Karpas-422 (cell line): ENCODE measurements around the gene MEIOB. TPM values are rescaled to one million over a fixed set of nuclear protein-coding genes. Genes with fewer than 3 reads are reported as not detected.
"Not testable (repeated sequence)": the region's sequence is repeated elsewhere in the genome, so short reads cannot be mapped to it uniquely, and the experiment has no call there.

ENCODE experiments used
- DNase-seq: peaks from one replicate; pipeline ENCODE4 v3.0.0-alpha.2; 2015
- H2AFZ ChIP-seq: fragments of 200-600 bp; sonication (generic); 2 replicates; pipeline ENCODE4 v1.6.1; 2014; ENCODE audit warnings: antibody characterized with exemption, low read length, mixed read lengths
- H3K27ac ChIP-seq: fragments of 200-600 bp; sonication (generic); 2 replicates; pipeline ENCODE4 v1.5.1; 2014; ENCODE audit warnings: mild to moderate bottlenecking, low read length, moderate library complexity
- H3K27me3 ChIP-seq: fragments of 200-600 bp; sonication (generic); 2 replicates; pipeline ENCODE4 v1.6.1; 2014; ENCODE audit warnings: low read length, mixed read lengths
- H3K36me3 ChIP-seq: fragments of 200-600 bp; sonication (generic); 2 replicates; pipeline ENCODE4 v1.6.1; 2014; ENCODE audit warnings: low read length, mixed read lengths; ENCODE audit not compliant: insufficient read depth
- H3K4me1 ChIP-seq: fragments of 200-600 bp; sonication (generic); 2 replicates; pipeline ENCODE4 v1.6.1; 2014; ENCODE audit warnings: mild to moderate bottlenecking, low read length, mixed read lengths
- H3K4me2 ChIP-seq: fragments of 200-600 bp; sonication (generic); 2 replicates; pipeline ENCODE4 v1.6.1; 2014; ENCODE audit warnings: low read length, low read depth, mild to moderate bottlenecking; ENCODE audit not compliant: poor library complexity, severe bottlenecking
- H3K4me3 ChIP-seq: fragments of 200-600 bp; sonication (generic); 2 replicates; pipeline ENCODE4 v1.5.1; 2014; ENCODE audit warnings: mild to moderate bottlenecking, antibody characterized with exemption, low read length, mixed read lengths
- H3K79me2 ChIP-seq: fragments of 200-600 bp; sonication (generic); 2 replicates; pipeline ENCODE4 v1.6.1; 2014; ENCODE audit warnings: mild to moderate bottlenecking, low read length, mixed read lengths
- H3K9ac ChIP-seq: fragments of 200-600 bp; sonication (generic); 2 replicates; pipeline ENCODE4 v1.6.0; 2014; ENCODE audit warnings: low read length
- H3K9me2 ChIP-seq: fragments of 200-600 bp; sonication (generic), shearing (Covaris generic); replicated peaks from 2 replicates; pipeline ENCODE4 v1.6.0; 2014; ENCODE audit warnings: mild to moderate bottlenecking, low read length, moderate library complexity; ENCODE audit not compliant: insufficient read depth
- H3K9me3 ChIP-seq: fragments of 300-700, 200-600 bp; sonication (generic); 2 replicates; pipeline ENCODE4 v1.6.1; 2014; ENCODE audit warnings: low read length, mixed read lengths
- H4K20me1 ChIP-seq: fragments of 200-600 bp; sonication (generic); 2 replicates; pipeline ENCODE4 v1.6.1; 2014; ENCODE audit warnings: mild to moderate bottlenecking, antibody characterized with exemption, low read length, low read depth; ENCODE audit not compliant: insufficient read depth
- total RNA-seq: library from RNA; depleted of rRNA; stranded (reverse); fragments of >200 nt; shearing (Covaris generic); gene quantifications from 2 replicates; pipeline ENCODE4 v1.2.3, GENCODE V29; 2014; ENCODE audit warnings: low replicate concordance

Gene MEIOB
- total RNA-seq, 1 experiment from 2014 or later, result not detected

- no peak overlapping the region for H2AFZ ChIP-seq
- no peak overlapping the region for H3K9ac ChIP-seq
- no peaks in the 10 kb centered on the region for H3K9me3 ChIP-seq
- no peaks in the 10 kb centered on the region for H3K36me3 ChIP-seq
- H3K4me3 ChIP-seq, result no peak overlapping the region
- H3K9me2 ChIP-seq, result no peaks in the 10 kb centered on the region
- no peaks in the 10 kb centered on the region for H3K79me2 ChIP-seq
- H3K4me2 ChIP-seq, result no peak overlapping the region
- no peaks in the 10 kb centered on the region for H4K20me1 ChIP-seq
- no peaks in the 10 kb centered on the region for H3K4me1 ChIP-seq
- H3K27me3 ChIP-seq, result no peaks in the 10 kb centered on the region
- DNase-seq, result no peak
- H3K27ac ChIP-seq, result no peak overlapping the region
These were observed 30.7 kb upstream of the MEIOB start for GRCh38 chr16:1902547-1903219.

- Histone ChIP-seq H3K4me3 (no peak overlapping the region), H2AFZ (no peak overlapping the region), H3K4me1 (no peaks in the 10 kb centered on the region), H3K9me3 (no peaks in the 10 kb centered on the region), H4K20me1 (no peaks in the 10 kb centered on the region), H3K9ac (no peak overlapping the region), H3K4me2 (no peak overlapping the region), H3K9me2 (no peaks in the 10 kb centered on the region), H3K36me3 (no peaks in the 10 kb centered on the region), H3K27me3 (no peaks in the 10 kb centered on the region), H3K27ac (no peak overlapping the region), H3K79me2 (no peaks in the 10 kb centered on the region)
- no peak for DNase-seq
These were observed 28.4 kb upstream of the MEIOB start for GRCh38 chr16:1900452-1900774.

GRCh38 chr16:1899641-1900451 is 27.9 kb upstream of the MEIOB start:
- Histone ChIP-seq H3K4me1 (no peaks in the 10 kb centered on the region), H3K4me3 (no peak overlapping the region), H3K27me3 (no peaks in the 10 kb centered on the region), H3K4me2 (no peak overlapping the region), H3K79me2 (no peaks in the 10 kb centered on the region), H3K36me3 (no peaks in the 10 kb centered on the region), H2AFZ (no peak overlapping the region), H3K27ac (no peak overlapping the region), H3K9ac (no peak overlapping the region), H4K20me1 (no peaks in the 10 kb centered on the region), H3K9me3 (no peaks in the 10 kb centered on the region), H3K9me2 (no peaks in the 10 kb centered on the region)
- no peak for DNase-seq

GRCh38 chr16:1897692-1898091 is 25.7 kb upstream of the MEIOB start:
- H3K4me3 ChIP-seq, H3K79me2 ChIP-seq, H4K20me1 ChIP-seq, H3K27ac ChIP-seq, H3K9me2 ChIP-seq, H3K4me2 ChIP-seq, H3K27me3 ChIP-seq, H3K9ac ChIP-seq, DNase-seq, H2AFZ ChIP-seq, H3K9me3 ChIP-seq, H3K4me1 ChIP-seq, H3K36me3 ChIP-seq: not testable (repeated sequence)

GRCh38 chr16:1895949-1896675 is 24.1 kb upstream of the MEIOB start:
- Histone ChIP-seq H3K27me3 (no peaks in the 10 kb centered on the region), H3K4me2 (no peak overlapping the region), H3K9me2 (no peaks in the 10 kb centered on the region), H3K4me3 (no peak overlapping the region), H3K36me3 (no peaks in the 10 kb centered on the region), H3K4me1 (no peaks in the 10 kb centered on the region), H3K9ac (no peak overlapping the region), H3K9me3 (no peaks in the 10 kb centered on the region), H3K27ac (no peak overlapping the region), H3K79me2 (no peaks in the 10 kb centered on the region), H4K20me1 (no peaks in the 10 kb centered on the region), H2AFZ (no peak overlapping the region)
- no peak for DNase-seq

GRCh38 chr16:1895068-1895467 is 23.1 kb upstream of the MEIOB start:
- Histone ChIP-seq H3K4me1 (no peaks in the 10 kb centered on the region), H3K4me2 (no peak overlapping the region), H2AFZ (no peak overlapping the region), H3K9ac (no peak overlapping the region), H3K9me3 (no peaks in the 10 kb centered on the region), H3K4me3 (no peak overlapping the region), H3K27ac (no peak overlapping the region), H3K36me3 (no peaks in the 10 kb centered on the region), H4K20me1 (no peaks in the 10 kb centered on the region), H3K9me2 (no peaks in the 10 kb centered on the region), H3K27me3 (no peaks in the 10 kb centered on the region), H3K79me2 (no peaks in the 10 kb centered on the region)
- no peak for DNase-seq

- Histone ChIP-seq H3K4me2 (no peak overlapping the region), H3K79me2 (no peaks in the 10 kb centered on the region), H2AFZ (no peak overlapping the region), H3K4me3 (no peak overlapping the region), H3K9ac (no peak overlapping the region), H3K27ac (no peak overlapping the region), H3K9me3 (no peaks in the 10 kb centered on the region), H3K27me3 (no peaks in the 10 kb centered on the region), H3K4me1 (no peaks in the 10 kb centered on the region), H3K9me2 (no peaks in the 10 kb centered on the region), H4K20me1 (no peaks in the 10 kb centered on the region), H3K36me3 (no peaks in the 10 kb centered on the region)
- DNase-seq, result no peak
These were observed 18.7 kb upstream of the MEIOB start for GRCh38 chr16:1890708-1891050.

GRCh38 chr16:1890024-1890707 is 18.2 kb upstream of the MEIOB start:
- no peak overlapping the region for H3K4me2 ChIP-seq
- H3K27ac ChIP-seq, result no peak overlapping the region
- no peaks in the 10 kb centered on the region for H3K36me3 ChIP-seq
- no peak overlapping the region for H3K4me3 ChIP-seq
- no peaks in the 10 kb centered on the region for H3K9me3 ChIP-seq
- no peaks in the 10 kb centered on the region for H3K79me2 ChIP-seq
- no peak for DNase-seq
- no peak overlapping the region for H3K9ac ChIP-seq
- H3K4me1 ChIP-seq, result no peaks in the 10 kb centered on the region
- no peaks in the 10 kb centered on the region for H3K9me2 ChIP-seq
- H2AFZ ChIP-seq, result no peak overlapping the region; the same call in 1 of the 2 replicates
- no peaks in the 10 kb centered on the region for H3K27me3 ChIP-seq
- H4K20me1 ChIP-seq, result no peaks in the 10 kb centered on the region
